DMS79 treated with DMSO at 0.1 percent for 48 hours (cell line): ENCODE data around the gene CCDC201.

Experiments used
- DNase-seq: peaks from one replicate; lab custom pipeline; 2025; lab: John Stamatoyannopoulos, UW

CCDC201 gene

DNA sequence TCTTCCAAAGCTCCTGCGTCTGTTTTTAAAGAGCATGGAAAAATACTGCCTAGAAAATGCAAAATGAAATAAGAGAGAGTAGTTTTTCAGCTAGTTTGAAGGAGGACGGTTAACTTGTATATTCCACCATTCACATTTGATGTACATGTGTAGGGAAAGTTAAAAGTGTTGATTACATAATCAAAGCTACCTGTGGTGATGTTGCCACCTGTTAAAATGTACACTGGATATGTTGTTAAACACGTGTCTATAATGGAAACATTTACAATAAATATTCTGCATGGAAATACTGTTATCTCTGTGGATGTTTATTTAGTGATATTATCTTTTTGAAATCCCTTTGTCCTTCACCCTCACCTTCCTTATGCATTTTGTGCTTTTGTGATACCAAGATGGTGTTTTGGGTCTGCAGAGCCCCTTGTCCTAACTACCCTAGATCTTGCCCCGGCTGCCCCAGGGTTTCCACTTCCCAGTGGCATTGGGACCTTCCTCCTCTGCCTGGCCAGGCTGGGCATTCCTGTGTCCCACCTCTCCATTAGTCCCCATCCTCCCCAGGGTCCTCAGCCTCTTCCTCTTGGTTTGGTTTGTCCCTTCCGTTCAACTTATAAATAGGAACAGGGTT, 20.6 kb upstream of the CCDC201 start:
- DNase-seq, result no peak

DNA sequence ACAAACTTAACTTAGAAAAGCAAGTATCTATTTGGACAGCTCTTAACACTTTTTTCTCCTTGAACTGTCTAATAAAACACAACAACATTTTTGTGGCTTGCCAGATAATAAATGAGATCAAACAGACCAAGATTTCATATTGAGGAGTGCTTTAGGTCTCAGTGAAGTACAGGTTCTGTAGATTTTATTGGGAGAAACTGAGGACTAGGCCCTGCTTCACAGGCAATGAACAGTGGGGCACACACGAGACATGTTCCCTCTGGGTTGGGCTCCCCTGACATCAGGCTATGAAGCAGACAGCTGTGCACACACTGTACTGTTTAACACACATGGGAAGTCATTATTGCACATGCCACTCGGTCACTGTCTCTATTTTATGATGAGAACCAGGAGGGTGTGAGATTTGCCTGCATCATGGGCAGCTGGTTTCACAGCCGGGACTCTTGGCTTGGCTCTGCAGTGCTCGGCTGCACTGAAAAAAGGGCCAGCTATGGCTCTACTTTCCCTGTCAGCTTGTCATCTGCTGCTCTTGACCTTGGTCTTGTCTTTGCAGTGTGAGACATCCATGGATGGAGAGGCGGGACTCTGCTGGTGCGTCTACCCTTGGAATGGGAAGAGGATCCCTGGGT, 19.6 kb upstream of the CCDC201 start:
- no peak for DNase-seq

DNA sequence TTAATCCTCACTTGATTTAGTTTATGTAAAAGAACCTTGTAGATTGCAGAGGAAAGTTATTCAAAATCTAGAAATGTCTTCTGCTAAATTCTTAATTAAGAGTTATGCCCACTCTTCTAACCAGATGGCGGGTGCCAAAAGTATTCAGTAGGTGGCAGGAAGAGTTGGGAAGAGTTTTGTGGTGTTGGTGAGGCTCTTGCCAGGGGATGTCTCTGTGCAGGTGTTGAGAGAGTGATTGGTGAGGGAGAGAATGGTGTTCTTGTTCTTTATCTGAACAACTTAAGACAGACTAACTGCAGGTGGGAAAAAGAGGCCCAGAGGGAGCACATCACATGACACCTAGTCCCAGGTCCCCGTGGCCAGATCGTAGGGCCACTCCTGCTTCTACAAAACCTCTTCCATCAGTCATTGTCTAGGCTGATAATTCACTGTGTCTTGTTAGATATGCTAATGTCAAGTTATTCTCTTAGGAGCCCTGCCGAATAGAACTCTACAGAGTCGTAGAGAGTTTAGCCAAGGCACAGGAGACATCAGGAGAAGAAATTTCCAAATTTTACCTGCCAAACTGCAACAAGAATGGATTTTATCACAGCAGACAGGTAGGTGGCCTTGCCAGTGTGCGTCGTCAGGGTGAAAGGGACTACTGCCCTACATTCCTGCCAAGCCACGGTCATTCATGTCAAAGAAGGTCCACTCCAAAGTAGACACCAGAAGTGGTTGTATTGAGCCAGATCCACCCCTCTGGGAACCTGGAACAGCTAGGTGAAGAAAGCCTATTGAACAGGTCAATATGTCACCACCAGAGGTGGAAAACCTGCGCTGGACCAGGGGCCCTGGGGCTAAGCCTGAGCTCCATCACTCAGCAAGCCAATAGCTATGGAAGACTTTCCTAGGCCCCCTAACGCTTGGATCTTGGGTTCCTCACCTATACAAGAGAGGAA, 18.9 kb upstream of the CCDC201 start:
- DNase-seq, result no peak

DNA sequence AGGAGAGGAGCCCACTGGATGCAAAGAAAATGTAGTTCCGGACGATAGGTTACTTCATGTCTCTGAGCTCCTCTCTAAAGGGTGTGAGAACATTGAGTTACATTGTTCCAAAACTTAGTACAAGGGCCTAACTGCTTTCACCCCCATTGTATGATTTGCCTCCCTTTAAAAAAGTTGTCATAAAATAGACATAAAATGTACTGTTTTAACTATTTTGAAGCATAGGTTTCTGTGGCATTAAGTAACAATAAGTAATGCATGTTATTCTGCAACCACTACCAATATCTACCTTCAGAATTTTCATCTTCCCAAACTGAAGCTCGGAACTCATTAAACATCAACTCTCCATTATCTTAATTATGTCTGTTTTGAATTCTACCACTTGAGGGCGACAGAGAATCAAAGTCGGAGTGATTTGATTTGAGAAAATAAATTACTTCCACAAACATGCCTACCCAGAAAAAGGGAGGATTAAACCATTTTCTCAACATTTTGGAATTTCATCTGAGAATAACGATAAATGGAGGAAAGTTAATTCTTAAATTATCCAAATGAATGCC, 18.1 kb upstream of the CCDC201 start:
- peak; percentile 40 for DNase-seq

DNA sequence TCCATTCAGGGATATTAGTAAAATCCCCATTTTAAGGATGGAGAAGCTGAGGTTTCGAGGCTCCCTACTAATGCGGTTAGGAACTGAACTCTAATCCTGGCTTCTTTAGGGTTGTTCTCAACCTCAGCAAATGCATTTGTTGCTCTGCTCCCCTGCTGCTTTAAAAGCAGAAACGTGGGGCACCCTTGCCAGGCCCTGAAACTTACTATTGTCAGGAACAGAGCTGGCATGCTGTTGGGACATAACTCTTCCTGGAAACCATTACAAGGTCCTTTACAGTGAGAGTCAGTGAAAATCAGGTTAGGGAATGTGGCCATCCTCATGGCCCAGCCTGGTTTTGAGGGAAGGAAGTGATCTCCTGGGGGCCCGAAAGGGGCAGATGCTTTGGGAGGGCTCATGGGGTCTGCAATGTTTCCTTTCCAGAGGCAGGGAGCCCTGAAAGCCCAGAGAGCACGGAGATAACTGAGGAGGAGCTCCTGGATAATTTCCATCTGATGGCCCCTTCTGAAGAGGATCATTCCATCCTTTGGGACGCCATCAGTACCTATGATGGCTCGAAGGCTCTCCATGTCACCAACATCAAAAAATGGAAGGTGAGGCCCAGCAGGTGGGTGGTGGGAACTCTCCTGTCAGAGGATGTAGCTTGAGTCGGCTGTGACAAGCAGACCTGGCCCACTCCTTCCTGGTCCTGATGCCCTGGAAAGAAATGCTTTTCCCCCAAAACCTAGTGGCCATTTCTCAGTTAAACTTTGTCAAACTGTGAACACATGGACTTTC, 17.4 kb upstream of the CCDC201 start:
- no peak for DNase-seq

DNA sequence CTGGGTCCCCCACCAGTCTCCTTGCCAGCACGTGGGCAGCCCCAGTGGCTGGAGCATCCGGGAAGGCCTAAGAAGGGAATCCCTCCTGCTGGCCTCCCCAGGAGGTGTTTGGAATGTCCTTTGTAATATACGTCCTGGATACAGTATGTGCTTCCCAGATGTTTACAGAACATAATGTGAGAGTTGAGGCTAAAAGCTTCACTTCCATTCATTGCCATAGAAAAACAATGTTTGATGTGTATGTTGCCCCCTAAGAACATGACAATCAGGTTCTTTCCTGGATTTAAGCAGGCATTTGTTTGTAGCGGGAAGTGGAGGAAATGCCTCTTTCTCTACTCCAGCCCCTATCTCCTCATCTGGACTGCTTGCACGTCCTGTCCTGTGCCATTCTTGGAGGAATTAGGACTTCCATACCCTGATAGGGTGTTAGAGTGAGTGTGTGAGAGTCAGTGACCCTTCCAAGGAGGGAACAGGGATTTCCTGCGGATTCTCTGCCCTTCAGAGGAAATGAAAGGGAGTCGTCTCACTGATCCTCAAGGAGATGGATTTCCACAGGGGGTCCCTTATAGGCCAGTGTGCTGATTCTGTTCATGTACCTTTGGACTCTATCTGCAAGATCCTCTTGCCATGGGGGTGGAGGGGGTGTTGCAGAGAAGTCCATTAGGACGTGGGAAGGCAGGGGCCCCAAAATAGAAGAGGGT, 16.6 kb upstream of the CCDC201 start:
- DNase-seq, result no peak

DNA sequence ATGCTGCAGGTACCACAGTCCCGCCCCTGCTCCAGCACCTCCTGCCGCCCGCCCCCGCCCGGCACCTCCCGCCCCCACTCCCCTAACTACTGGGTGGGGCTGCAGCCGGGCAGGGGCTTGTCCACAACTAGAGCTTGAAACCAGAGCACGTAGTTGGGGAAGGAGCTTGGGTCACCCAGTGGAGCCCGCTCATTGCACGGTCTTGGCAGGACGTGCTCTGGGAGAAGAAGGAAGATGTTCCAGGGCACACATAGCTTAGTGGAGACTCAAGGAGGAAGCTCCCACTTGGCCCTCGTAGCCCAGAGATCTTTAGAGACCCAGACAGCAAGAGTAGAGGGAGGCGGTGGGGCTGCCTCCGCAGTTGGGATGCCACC, 16.1 kb upstream of the CCDC201 start:
- no peak for DNase-seq

DNA sequence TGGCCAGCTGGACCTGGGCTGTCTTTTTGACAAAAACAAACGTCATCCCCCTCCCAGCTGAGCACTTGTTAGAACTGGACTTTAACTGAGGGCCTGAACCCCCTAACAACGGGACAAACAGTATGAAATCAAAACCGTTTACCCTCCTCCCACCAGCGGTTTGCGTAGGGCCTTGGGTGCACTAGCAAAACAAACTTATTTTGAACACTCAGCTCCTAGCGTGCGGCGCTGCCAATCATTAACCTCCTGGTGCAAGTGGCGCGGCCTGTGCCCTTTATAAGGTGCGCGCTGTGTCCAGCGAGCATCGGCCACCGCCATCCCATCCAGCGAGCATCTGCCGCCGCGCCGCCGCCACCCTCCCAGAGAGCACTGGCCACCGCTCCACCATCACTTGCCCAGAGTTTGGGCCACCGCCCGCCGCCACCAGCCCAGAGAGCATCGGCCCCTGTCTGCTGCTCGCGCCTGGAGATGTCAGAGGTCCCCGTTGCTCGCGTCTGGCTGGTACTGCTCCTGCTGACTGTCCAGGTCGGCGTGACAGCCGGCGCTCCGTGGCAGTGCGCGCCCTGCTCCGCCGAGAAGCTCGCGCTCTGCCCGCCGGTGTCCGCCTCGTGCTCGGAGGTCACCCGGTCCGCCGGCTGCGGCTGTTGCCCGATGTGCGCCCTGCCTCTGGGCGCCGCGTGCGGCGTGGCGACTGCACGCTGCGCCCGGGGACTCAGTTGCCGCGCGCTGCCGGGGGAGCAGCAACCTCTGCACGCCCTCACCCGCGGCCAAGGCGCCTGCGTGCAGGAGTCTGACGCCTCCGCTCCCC, 15.5 kb upstream of the CCDC201 start, which contains the start of gene IGFBP1:
Gene IGFBP1 (plus strand): TSS at position 304 of the 808 bp plus-strand sequence. CDS start 165 bp downstream, at position 469.
- peak; percentile 10 for DNase-seq

DNA sequence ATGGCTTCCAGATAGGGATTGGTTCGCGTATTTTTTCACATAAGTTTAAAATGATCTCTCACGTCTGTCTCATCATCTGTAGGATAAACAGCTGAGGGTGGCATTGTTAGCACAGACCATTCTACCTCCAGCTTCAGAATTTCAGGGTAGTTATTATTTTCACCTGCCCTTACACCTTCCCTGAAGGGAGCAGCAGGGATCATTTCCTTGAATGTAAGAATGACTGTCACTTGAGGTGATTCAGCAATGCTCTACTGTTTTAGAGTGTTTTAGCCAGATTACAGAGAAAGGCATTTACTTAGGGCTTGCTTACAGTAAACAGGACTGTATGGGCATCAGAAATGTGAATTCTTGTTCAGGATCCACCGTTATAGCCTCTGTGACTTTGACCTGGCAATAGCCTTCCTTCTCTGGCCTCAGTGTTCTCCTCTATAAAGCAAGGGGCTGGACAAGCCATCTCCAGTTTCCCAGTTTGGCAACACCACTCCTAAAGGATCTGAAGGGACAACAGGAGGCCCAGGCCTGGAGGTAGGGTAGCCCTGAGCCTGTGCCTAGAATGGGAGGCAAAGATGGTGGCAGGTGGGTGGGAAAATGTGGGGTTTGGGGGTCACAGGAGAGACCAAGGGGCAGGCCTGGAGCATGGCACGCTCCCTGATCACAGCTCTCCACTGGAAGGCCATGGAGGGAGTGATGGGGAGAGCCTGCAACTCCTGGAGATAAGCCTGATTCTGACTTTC, 14.2 kb upstream of the CCDC201 start:
- no peak for DNase-seq

DNA sequence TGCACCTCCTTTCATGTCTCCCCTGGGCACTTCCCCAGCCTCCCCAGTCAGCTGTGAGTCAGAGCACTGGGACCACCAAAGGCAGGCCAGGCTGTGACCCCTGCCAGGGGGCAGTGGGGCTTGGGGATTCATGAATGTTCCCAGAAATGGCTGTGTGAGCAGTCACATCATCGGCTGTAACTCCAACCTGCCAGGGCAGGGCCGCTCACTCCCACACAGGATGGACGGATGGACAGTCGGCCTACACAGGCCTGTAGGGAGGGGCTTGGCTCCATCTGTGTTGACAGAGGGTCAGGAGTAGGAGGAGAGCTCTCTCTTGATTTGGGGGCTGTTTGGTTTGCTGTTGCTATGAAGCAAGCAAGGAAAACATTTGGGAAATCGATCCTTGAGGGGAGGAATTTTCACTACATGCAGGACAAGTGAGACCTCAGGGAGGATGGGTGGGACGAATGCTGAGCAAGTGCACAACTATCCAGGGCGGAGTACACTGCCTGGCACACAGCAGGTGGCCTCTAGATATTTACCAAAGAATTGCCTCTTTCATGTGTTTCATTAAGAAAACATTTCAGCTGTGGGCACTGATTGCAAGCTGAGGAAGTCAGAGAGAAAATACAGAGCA, 12.5 kb upstream of the CCDC201 start:
- no peak for DNase-seq

DNA sequence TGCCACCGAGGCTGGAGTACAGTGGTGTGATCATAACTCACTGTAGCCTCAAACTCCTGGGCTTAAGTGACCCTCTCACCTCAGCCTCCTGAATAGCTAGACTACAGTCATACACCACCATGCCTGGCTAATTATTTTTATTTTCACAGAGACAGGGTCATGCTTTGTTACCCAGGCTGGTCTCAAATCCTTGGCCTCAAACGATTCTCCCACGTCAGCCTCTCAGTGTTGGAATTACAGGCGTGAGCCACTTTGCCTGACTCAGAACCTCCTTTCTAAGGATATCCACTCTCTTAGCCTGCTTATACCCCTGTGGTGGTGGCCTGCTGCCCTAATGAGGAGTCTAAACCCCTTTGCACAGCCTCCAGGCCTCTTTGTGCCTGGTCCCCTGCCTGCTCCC, 11.3 kb upstream of the CCDC201 start:
- DNase-seq, result no peak

DNA sequence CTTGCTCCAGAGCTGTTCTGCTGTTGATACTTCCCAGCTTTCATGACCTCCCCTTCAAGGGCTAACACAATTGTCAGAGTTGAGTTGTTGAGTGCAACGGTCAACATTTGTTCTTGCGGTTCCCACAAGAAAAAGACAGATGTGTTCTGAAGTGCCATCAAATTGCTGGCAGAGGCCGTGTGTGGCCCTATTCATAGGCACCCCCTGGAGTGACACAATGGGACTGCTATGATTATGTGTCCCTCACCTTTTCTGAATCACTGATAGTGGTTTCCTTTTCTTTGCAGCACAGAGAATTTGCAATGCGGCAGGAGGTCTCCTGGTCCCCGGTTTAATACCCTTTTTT, 9.6 kb upstream of the CCDC201 start:
- peak; percentile 24 for DNase-seq

DNA sequence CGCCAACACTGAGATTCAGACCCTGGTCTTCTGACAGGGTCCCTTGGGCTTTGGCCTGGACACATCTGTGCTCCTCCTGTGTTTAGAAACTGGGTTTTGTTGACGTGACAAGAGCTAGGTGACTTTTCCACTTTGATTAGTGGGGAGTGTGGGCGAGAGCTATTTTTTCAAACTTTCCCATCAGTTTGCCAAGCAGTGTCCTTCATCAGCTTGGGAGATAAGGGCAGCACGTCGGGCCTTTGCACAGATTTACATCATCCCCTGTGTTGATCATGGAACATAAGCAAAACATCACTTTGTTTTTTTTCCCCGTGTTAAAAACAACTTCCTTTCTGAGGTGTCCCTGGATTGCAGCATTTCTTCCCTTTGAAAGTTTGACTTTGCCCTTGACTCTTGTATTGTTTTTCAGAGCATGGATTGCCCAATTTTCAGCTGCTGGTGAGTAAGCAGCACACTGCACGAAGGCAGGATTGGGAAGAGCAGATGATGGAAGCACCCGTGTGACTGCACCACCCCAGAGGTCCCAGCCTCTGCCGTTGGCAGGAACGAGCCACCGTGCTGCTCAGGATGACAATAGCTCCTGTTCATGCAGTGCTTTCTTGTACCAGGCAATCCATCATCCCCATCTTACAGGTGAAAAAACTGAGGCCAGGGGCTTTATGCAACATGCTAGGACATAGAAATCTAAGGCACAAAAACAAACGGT, 9.0 kb upstream of the CCDC201 start:
- DNase-seq, result no peak

DNA sequence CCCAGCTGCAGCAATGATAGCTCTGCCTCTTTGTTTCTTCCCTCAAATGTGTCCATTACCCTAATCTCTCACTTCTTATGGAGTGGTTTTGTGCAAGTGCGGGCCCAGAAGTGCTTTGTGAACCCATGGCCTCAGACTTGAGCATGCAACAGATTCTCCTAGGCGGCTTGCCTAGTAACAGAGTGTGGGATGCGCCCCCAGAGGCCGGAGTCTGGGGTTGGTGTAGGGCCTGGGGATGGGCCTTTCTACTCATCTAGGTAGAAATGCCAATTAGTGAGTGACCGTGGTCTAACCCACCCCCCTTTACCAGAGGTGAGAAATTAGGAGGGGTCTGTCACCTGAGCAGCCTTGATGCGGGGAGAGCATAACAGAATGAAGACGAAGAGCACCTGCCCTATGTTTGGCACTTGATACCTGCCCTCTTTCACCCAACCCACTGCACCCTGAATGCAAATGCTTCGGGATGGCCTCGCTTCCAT, 8.4 kb upstream of the CCDC201 start:
- no peak for DNase-seq

DNA sequence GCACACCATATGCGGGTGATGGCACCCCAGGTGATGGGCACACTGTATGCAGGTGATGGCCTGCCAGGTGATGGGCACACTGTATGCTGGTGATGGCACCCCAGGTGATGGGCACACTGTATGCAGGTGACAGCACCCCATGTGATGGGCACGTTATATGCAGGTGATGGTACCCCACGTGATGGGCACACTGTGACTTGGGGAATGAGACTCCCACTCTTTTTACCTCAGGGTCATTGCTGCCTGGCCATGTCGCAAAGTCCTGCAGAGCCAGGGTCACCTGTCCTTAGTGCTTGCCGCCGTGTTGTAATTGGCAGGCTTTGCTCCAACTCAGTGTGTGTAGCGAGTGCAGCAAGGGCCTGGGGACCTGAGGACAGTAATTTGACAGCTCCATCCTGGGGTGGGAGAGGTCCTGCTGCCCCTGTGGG, 7.6 kb upstream of the CCDC201 start:
- no peak for DNase-seq

DNA sequence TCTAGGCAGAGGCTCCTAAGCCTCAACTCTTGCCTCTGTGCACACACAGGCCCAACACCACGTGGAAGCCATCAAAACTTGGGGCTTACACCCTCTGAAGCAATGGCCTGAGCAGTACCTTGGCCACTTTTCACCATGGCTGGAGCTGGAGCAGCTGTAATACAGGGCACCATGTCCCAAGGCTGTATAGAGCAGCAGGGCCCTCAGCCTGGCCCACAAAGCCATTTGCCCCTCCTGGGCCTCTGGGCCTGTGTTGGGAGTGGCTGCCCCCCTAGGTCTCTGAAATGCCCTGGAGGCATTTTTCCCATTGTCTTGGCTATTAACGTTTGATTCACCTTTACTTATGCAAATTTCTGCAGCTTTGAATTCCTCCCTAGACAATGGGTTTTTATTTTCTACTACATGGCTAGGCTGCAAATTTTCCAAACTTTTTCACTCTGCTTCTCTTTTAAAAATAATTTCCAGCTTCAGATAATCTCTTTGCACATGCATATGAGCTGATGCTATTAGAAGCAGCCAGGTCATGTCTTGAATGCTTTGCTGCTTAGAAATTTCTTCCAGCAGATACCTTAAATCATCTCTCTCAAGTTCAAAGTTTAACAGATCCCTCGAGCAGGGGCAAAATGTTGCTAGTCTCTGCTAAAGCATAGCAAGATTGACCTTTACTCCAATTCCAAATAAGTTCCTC, 5.7 kb upstream of the CCDC201 start:
- DNase-seq, result no peak

DNA sequence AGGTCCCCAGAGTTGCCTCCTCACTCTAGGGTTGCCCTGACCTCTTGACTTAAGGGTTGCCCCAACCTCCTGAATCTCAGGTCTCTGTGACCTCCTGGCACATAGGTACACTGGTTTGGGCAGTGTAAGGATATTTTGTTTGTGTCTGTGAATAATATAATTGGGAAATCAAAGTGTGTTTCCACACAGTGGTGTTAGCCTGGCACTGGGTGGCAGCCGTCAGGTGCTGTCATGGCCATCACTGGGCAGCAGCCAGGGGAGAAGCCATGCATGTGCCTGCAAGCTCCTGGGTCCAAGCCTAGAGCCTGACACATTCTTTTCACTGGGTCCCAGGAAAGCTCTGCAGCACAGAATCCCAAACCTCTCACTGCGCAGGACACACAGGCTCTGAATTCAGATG, 3.6 kb upstream of the CCDC201 start:
- DNase-seq, result no peak
